ENCODE measurements around the gene ADGRD1.
"Not testable (repeated sequence)": the region's sequence is repeated elsewhere in the genome, so short reads cannot be mapped to it uniquely, and the experiment has no call there.

ADGRD1 gene

DNA sequence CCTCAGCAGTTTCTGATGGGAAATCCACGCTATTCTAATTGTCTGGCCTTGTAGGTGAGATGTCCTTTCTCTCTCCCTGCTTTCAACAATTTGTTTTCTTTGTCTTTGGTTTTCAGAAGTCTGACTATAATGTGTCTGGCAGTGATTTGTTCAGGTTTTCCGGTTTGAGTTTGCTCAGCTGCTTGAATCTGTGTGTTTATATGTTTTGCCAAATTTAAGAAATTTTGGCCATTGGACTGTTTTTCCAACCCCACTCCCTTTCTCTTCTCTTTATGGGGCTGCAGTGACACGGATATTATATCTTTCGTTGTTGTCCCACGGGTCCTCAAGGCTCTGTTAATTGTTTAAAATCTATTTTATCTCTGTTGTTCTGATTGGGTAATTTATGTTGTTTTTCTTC is 105.0 kb downstream of the ADGRD1 start:
- DNase-seq = no peak

DNA sequence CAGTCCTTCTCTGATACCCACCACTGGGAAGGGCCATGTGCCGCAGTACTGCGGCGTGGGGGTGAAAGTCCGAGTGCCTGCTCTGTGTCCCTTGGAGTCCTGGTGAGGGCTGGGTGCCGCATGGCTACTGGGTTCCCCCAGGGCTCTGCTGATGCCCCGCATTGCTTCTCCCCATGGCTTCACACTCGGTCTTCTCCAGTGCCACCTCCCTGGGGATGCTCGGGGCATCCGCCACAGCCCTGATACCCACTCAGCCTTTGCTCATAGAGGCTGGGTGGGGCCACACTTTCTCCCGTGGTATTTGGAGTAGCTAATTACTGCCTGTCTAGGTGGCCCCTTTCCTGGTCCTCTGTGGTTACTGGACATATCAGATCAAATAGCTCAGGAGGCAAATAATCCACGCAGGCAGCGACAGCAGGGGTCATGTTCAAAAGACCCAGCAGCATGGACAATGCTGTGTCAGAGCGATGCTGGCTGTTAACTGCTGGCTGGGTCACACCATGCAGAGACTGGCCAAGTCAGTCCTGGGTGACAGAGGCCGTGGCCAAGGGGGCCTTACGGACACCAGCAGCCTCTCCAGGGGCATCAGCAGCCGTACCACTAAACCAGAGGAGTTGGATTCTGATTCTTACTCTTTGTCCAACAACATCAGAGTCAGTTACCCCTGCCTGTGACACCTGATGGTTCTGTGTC is 106.5 kb downstream of the ADGRD1 start:
- DNase-seq = no peak

DNA sequence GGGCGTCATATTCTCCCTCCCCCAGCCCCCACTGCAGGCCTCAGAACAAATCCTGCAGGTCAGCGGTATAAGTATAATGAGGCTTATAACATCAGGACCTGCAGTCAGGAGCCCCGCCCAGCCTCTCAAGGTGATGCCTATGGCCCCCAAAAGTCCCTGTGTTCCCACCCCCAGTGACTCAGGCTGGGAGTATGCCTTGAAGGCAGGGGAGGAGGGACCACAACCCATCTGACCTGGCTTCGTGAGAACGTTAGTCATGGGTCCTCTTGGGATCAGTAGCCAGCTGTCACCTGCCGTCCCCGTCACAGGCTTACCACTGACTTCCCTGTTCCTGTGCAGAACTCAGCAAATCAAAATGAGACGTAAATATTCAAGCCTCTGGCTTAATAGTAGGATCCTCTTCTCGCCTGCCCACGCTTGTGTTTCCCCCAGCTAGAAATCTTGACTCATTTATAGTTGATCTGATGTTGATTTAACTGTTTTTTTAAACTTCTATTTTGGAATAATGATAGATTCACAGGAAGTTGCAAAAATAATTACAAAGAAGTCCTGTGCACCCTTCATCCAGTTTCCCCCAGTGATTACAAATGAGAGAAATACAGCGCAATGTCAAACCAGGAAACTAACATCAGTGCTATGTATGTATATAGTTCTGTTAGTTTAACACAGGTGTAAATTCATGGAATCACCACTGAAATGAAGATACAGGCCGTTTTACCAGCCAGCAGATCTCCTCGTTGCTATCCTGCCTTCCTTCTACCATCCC is 107.5 kb downstream of the ADGRD1 start:
- DNase-seq = no peak

DNA sequence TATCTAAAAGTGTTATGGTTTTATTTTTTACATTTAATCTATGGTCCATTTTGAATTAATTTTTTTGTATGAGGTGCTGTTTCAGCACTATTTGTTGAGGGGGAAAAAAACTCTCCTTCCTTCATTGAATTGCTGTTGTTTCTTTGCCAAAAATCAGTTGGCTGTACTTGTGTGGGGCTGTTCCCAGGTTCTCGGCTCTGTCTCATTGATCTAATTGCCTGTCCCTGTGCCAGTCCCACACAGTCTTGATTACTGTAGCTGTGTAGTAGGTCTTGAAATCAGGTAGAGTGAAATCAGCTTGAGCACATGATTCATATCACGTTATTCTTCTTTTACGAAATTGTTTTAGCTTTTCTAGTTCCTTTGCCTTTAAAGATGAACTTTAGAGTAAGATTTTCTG is 109.7 kb downstream of the ADGRD1 start:
- DNase-seq = no peak

DNA sequence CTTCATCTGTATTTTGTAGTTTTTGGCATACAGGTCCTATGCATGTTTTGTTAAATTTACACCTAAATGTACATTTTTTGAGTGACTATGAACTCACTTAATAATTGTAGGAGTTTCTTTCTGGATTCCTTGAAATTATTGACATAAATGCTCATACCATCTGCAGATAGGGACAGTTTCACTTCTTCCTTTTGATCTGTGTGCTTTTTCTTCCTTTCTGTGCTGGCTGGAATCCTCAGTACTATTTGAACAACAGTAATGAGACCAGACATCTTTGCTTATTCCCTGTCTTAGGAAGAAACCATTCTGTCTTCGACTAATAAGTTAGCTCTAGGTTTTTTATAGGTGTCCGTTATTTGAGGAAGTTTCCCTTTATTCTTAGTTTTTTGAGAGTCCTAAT is 110.3 kb downstream of the ADGRD1 start:
- no peak for DNase-seq

DNA sequence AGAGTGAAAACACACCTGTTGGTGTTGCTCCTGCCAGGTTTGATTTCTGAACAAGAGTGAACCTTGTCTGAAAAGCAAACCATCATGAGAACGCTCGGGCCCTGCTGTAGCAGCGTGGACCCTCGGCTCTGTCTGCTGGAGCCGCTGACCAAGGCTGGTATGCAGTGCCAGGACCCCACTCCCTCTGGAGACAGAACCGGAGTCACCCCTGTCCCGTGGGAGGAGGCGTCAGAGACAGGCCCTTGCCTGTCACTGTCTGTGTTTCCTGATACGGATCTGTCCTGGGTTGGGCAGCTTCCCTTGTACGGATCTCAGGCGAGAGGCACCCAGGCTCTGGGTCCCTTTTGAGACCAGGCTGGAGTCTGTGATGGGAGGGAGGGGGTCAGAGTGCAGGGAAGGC is 111.6 kb downstream of the ADGRD1 start:
- DNase-seq = no peak

DNA sequence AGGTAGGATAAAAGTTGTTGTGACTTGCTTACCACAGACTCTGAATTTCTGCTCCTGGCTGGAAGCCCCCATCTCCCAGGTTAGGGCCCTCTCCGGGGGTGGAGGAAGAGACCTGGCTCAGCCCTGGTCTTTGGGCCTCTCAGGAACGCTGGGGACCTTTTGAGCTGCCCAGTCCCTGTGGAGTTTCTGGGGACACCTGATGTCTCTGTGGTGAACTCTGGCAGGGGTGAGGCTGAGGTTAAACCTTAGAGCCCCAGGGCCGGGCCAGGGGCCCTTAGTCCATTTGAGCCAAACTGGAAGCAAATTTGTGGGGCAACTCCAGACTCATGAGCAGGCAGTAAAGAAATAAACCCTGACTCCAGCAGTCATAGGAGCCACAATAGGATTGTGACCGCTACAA is 112.1 kb downstream of the ADGRD1 start:
- DNase-seq = no peak

DNA sequence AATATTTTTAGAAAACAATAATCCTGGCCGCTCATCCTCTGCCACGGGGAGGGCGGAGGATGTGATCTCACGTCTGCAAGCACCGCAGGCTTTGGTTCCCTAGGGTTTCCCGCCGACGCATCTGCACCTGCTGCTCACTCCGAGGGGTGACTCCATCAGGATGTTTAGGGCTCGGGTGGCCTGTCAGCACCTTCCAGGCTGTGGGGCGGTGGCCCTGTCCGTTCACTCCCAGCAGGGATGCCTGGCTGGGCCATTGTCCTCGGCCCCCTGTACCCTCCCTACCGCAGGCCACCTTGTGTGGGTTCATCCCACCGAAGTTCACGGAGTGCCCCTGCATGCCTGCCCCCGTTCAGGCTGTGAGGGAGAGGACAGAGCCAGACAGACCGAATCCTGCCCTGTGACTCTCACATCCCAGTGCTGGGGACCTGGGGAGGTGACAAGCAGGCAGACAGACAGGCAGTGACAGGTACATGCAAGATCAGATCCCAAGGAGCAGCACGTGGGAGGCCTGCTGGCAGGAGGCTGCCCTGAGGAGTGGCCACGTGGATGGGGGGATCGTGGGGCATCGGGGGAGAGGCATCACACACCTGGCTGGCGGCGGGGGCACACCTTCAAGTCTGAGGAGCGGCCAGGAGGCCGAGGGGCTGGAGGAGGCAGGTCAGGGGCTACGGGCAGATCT is 112.6 kb downstream of the ADGRD1 start:
- DNase-seq = no peak

DNA sequence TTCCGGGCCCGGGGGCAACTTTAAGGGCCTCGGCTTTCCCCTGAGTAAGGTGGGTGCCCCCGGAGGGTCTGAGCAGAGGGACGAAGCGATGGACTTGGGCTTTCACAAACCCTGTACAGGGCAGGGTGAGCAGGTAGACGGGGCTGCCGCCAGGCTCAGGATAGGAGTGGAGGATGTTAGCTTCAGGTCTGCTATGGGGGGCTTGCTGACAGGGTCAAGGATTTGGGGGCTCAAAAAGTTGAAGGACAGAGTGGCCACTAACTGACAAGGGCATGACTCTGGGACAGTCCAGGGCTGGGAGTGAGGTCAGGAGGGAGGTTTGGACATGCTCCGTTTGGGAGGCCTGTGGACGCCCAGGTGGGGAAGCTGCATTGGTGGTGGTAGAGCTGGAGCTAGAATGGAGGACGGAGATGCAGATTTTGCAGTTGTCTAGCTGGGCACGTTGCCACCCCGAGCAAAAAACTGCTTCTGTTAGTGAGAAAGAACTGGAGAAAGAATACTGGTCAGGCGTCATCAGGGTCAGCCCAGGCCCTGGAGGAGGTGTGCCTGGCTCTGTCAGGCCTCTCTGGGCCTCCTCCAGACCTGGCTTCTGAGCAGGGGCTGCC is 113.3 kb downstream of the ADGRD1 start:
- no peak for DNase-seq

DNA sequence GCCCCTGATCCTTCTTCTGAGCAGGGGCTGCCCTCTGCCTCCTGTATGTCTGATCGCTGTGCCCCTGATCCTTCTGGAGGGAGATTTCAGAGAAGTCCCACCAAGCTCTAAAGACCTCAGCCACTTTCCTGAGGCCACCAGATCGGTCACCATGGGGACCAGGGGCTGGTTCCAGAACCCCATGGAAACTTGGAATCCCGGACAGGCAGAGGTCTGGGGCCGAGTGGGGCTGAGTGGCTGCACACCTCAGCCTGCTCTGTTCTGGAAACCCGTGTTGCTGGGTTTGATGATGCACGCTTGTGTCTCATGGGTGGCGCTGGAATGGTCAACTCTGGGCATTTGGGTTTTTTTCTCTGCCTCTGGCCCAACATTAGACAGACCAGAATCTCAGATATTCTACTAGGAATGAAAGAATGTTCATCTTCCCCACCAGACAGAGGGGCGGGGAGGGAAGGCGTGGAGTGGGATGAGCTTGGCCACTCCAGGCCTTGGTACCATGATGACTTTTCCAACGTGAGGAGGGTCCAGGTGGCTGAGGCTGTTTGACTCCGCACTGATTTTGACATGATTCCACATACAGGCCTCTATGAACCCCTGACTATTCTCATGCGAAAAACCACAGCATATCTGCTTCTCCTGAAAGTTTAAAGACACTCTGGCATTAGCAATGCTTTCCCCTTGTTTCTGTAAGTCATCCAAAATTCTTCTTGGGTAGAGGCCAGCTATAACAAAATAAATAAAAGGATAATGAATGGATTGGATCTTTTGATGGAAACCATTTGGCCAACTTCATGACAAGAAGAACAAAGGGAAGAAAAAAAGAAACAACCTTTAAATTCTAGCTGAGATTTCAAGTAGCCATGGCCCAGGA is 114.5 kb downstream of the ADGRD1 start:
- no peak for DNase-seq

DNA sequence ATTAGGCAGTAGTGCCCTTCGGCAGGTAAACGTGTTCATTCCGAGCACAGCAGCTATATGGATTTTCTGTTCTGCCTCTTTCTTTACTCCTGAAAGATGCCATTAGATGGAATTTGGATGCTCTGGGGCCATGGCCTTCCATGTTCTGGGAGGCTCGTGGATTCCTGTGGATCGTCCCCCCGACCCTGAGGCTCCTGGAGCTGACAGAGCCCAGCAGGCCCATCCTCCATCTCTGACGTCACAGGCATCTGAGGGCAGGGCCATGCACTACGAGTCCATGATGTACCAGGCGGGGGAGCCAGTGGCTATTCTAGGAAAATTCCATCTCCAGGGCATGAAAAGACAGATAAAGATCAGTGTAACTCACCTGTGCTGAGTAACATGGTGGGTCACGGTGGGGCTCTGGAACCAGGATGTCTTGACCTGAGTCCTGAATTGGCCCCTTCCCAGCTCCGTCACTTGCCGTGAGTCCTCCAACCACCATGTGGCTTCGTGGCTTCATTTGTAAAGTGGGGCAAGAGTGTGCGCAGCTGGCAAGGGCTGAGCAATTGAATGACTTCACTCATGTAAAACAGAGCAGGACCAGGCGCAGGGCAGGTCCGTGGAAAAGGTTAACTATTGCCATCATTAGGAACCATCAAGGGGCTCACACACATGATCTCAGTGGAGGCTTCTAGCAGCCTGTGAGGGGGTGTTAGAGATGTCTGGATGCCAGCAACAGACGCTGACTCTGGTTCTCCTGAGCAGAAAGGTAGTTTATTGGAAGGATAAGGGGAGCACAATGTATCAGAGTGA is 115.4 kb downstream of the ADGRD1 start:
- DNase-seq = not testable (repeated sequence)

DNA sequence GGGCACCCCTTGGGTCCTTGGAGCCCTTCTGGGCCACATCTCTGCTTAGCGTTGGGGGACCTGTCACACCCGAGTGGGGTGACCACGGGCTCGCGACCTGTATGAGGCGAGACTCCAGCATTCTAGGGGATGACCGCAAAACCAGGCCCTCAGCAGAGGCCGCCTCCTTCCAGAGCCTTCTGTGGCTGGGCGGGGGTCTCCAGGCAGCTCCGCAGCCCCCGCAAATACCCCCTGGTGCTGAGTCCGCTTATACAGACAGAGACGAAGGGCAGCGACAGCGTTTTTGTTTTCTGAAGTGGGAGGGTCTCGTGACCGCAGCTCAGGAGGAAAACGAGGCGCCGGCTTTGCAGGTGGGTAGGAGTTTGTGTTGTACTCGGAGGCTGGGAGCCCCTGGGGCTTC is 116.4 kb downstream of the ADGRD1 start:
- DNase-seq = not testable (repeated sequence)

DNA sequence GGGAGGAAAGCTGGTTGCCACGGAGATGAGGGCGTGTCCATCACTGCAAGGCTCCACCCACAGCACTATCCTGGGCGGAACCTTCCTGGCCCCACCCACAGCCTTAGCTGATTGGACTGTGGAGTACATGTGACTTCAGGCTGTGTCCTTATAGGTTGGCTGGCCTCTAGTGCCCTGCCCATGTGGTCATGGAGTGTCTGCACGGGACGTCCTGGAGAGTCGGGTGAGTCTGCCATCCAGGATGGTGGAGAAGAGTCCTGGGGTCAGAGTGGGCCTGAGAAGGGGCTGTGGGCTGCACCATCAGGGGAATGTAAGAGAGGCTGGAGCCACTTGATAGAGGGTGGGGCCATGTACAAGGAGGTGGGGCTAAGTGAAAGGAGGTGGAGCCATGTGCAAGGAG is 117.0 kb downstream of the ADGRD1 start:
- not testable (repeated sequence) for DNase-seq

DNA sequence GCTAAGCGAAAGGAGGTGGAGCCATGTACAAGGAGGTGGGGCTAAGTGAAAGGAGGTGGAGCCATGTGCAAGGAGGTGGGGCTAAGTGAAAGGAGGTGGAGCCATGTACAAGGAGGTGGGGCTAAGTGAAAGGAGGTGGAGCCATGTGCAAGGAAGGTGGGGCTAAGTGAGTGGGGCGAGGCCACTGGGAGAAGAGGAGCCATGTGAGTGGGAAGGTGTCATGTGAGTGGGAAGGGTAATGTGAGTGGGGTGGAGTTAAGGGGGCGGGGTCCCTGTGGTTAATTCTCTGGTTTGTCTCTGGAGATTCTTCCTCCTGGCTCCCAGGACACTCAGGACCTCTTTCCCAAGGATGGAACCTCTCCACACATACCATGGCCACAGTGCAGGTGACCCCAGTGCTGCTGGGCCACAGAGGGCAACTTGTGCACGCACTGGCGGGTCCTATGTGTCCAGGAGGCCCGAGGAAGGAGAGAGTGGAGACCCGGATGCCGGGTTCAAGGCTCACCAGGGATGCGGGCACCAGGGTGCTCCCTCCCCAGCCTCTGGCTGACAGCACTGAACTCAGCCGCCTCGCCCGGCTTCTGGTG is 117.6 kb downstream of the ADGRD1 start:
- not testable (repeated sequence) for DNase-seq

DNA sequence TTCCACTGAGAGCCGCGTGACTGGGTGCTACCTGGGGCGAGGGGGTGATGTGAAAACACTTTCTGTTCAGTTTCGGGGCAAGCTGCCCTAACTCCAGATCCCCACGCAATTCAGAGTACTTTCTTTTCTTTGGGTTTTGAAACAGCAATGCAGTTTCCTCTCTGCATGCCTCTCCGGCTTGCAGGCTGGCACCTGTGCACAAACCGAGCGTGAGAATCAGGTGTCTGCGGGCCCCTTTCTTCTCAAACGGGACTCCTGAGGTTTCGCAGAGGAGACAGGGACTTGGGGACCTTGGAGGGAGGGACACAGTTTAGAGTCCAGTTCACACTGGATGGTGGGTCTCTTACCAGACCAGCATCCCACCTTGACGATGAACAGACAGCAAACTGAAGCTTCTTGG is 118.2 kb downstream of the ADGRD1 start:
- not testable (repeated sequence) for DNase-seq

DNA sequence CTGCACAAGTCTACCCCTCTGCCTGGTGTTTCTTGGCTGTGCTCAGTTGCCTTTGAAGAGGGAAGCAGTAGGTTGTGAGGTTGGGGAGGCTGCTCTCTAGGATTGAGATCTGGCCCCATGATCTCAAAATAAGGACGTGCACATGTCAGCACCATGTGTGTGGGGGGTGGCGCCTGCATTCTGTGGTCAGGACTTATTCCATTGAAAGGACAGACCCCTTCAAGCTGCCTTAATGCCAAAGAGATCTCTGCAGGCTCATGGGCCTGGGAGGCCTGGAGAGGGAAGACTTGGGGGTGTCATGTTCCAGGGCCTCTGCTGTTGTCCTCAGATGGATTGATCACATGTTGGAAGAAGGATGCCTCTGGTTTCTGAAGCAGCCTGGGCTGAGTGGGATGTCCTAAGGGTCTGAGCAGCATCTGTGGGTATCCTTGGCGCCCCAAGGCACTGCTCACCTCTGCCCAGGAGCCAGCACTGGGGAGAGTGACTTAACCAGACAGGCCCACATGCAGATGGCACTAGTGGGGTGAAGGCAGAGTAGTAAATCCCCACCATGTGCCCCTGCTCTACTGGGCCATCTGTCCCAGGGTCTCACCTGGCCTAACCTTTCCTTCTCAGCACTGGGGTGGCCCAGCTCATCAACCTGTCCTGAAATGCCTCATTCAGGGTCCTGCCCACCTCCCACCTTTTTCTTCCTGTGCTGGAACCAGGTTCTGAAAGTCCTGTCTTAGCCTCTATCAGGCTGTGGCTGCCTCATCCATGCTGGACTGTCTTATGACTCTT is 118.9 kb downstream of the ADGRD1 start:
- DNase-seq = no peak

DNA sequence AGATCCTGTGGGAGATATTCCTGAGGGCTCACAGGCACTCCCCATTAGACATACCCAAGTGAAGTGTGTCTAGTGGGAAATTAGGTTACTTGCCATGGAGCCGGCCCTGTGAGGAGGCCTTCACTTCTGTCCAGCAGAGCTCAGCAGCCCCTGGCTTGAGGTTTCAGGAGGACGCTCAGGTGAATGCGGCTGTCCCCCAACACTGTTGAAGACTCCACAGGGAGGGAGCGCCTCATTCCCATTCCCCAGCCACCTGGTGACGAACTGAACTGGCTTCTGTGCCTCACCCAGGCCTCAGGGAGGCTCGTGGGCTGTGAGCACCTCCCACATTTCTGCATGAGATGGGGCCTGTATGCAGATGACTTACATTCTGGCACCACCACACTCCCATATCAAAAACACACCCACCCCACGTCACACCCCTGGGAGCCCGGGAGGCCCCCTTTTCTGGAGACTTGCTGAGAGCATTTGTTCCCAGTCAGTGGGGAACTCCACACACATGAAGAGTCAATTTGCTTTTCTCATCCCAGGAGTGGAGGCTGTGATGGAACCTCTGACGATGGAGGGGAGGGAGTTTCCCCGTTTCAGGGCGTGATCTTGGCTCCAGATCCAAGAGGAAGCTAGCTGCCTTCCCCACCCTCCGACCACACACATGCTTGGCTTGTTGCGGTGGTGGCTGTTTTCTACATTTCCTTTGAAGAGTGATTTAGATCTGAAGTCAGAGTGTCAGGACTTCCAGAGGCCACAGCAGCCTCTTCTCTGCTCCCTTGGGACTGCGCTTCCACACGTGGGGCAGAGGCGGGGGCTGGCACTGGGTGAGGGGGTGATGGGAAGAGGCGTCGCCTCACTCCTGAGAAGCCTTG is 120.7 kb downstream of the ADGRD1 start:
- DNase-seq = no peak

DNA sequence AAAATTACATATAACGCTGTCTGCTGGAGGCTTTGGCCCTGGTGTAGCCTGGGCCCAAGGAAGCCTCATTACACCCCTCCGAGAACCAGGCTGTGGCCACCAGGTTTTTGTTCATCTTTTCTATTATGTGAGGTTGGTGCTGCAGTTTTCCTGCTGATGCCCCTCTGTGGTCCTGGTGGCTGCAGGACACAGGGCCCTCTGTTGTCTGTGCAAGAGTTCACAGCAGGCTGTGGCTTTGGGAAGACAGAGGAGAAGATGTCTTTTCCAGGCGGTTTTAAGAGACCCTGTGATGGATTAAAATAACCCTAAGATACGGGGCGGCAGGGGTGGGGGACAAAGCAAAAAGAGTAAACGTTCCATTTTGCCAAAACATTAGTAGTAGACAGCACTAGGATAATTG is 121.5 kb downstream of the ADGRD1 start:
- DNase-seq = no peak

DNA sequence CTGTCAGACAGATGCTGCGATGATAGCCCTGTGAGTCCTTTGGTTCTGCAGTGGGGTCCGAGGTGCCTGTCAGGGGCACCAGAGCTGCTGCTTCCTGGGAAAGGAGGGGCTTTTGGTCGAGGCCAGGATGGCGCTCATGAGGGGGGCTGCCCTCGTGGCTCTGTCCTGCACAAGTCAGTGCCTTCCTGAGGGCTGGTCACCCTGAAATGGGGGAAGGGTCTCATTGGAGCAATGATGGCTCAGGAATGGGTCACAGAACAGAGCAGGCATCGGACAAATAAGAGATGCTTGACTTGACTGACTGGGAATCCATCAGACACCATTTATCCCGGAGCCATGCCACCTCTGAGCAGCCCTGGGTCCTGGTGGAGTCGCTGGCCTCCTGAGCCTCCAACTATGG is 121.9 kb downstream of the ADGRD1 start:
- no peak for DNase-seq

DNA sequence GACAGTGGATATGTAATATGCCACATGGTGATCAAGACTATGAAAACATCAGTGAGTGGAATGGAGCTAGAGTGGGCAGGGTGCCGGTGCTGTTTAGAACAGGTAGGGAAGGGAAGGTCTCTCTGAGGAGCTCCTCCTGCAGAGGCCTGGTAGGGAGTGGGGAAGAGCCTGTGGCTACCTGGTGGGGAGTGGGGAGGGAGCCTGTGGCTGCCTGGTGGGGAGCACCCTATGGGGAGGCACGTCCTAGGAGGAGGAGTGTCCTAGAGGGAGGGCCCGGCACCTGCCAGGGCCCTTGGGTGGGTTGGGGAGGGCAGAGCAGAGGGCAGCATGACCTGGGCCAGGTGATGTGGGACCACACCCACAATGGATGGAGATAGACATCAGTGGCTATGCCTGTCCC is 122.6 kb downstream of the ADGRD1 start:
- no peak for DNase-seq
